AG08395 (cell line): ENCODE data around the gene DNAJC27.

Experiments
- DNase-seq: peaks from one replicate; pipeline ENCODE4 v3.0.0; 2012; ENCODE audit warnings: mixed read lengths, low spot score

The DNAJC27 gene

DNA sequence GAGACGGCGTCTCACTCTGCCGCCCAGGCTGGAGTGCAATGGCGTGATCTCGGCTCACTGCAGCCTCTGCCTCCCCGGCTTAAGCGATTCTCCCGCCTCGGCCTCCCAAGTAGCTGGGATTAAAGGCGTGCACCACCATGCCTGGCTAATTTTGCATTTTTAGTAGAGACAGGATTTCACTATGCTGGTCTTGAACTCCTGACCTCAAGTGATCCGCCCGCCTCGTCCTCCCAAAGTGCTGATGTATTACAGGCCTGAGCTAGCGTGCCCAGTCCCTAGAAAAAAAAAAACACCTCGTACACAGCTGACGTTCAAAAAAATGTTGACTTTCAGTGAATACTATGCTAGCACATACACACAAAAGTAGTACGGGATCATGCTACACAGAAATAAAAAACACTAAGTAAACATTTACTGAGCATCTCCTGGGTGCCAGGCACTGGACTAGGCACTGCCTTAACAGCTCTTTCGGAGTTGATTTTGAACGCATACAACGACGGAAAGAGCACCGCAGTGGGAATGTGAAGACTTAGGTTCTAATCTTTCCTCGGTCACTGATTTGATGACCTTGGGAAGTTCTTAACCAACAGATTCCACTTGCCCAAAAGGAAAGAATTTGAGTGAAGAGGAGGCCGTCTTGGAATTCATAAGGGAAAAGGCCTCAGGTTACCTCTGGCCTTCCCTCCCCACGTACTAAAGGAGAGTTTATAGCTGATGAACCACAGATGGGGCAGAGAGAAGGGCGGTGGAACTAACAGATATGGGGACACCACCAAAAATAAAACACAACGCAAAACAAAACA, 1.1 kb downstream of the DNAJC27 start:
- DNase-seq: peak; percentile 30

DNA sequence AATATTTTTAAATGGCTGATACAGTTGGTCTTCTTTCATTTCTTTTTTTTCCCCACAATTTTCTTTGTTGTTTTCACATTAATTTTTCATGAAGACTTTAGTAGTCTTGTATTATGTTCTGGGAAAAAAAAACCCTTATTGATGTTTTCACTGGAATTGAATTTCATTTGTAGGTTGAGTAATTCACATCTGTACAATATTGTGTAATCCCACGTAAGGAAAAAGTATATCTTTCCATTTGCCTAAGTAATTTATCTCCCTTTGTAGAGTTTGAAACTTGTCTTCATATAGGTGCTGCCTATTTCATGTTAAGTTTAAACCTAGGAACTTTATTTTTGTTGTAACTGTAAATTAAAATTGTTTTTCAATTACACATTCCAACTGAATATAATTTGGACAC, 2.0 kb downstream of the DNAJC27 start:
- no peak for DNase-seq

DNA sequence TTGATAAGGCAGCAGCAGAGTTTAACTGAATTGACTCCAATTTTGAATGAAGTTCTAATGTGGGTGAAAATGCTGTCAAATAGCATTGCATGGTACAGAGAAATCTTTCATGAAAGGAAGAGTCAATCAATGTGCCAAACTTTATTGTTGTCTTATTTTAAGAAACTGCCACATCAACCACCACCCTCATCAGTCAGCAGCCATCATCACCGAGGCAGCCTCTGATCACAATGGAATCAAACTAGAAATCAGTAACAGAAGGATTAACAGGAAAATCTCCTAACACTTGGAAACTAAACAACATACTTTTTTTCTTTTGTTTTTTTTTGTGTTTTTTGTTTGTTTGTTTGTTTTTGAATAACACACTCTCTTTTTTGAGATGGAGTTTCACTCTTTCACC, 9.9 kb downstream of the DNAJC27 start:
- no peak for DNase-seq

DNA sequence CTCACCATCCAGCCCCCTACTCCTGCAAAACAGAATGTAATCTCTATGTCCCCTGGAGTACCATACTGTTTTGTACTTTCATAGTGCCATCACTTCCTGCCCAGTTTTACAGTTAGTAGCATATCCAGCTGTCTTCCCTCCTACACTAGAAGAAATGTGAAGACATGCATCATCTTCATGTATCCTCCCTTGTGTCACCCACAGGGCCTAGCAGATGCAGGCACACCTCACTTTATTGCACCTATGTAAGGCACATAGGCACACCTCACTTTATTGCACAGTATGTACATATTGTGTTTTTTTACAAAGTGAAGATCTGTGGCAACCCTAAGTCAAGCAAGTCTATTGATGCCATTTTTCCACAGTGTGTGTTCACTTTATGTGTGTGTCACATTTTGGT, 12.0 kb downstream of the DNAJC27 start:
- DNase-seq: no peak

DNA sequence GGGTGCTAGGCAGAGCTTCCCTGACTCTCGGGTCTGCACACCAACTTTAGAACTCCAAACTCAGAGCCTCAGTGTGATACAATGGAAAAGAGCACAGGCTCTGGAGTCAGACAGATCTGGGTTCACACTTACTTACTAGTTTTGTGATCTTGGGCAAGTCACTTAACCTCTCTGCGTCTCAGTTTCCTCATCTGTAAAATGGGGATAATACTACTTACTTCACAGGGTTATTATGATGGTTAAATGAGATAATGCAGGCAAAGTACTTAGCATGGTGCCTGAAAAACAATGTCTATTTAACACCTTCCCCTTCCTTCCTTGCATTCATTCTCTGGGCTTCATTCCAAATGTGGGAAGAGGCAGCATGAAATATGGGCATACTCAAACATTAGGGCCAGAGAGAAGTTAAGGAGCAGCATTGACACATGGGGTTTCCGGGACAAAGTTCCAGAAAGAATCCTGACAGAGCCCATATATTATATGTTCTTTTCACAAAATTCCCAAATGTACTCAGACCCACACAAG, 13.3 kb downstream of the DNAJC27 start:
- DNase-seq: no peak

DNA sequence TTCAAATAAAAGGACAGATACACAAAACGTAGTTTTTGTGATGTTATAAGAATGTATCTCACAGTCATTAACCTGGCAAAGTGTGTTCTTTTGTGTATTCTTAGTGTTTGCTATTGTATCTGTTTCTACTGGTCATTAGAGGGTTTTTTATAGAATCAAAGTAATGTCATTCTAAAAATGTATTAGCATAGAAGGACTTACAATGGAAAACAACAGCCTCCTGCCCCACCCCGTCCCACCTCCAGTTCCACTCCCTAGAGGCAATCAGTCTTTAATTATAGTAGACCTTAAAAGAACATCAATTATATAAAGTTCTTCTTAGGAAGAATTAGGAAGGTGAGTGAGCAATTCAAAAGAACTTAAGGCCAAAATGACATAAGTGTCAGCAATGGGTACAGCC, 13.8 kb downstream of the DNAJC27 start:
- no peak for DNase-seq

DNA sequence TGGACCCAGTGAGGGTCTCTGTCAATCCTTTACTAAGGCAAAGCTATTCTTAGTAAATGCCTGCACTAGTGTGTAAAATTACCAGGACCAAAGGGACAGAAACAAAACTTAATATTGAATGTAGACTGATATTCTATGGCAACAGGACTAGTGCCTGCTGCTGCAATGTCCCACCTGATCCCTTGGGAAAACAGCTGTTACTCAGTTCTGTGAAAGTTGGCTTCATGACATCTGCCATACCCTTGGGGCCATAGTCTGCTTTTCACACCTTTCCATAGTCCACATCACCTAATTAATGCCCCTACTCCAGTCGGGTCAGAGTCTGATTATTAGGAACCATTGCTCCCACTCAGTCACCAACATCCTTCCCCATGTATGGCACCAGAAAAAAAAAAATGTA, 14.5 kb downstream of the DNAJC27 start:
- DNase-seq: no peak

DNA sequence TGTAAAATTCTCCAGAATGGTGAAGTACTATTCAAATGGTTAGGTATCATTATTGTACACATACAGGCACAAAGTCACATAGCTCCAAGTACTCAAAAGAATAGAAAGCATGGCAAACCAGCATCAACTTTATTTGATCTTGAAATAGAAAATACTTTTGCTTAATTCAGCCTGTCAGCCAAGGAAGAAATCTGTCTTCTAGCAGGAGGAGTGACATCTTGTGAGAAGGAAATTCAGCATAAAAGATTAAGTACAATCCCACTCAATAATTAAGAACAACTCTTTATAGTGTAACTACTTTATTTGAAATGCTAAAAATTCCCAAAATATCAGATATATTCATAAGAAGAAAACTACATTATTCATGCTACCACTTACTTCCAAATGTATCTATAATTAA, 15.8 kb downstream of the DNAJC27 start:
- no peak for DNase-seq

DNA sequence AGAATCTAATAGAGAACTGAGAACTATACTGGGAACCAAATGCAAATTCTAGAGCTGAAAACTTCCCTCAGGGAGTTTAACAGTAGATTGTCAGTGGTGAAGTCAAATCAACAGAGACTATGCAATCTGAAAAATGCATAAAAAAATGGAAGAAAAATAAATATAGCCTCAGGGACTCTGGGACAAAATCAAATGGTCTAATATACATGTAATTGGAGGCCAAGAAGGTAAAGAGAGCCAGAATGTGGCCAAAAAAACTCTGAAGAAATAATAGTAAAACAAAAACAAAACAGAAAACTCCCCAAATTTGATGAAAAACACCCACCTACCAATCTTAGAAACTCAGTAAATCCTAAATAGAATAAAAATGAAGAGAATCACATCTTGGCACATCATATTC, 16.5 kb downstream of the DNAJC27 start:
- DNase-seq: no peak

DNA sequence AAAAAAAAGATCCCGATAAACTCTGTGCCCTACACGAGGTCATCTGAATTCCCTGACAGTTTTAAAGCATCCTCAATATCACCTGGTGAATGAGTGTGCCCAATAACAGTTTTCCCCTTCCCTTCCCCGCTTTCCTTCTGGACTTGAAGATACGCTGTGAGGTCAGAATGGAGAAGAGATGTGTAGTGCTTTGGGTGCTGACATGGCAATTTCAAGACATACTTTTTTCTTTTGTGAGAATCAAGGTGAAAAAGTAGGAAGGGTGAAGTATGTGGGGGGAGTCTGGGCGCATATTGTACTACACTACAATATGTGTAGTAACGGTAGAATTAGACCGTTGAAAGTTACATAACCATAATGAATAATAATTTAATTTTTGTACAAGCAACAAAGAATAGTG, 21.7 kb downstream of the DNAJC27 start:
- DNase-seq: no peak

DNA sequence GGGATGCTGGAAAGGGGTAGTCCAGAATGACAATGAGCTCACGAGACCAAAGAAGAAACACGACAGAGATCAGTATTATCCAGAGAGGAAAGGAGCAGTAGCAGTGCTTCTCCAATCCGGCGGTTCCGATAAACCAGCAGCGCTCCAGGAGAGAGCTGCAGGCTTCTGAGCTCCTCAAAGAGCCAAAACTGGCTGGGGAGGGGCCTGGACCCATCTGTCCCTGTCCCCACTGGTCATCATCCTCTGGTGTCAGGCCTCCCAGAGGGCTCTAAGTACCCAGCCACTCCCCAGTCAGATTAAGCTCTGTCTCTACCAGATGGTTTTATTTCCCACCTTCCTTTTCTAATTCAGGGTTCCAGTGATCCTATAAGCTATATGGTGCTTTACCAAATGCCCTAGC, 23.2 kb downstream of the DNAJC27 start:
- DNase-seq: no peak

DNA sequence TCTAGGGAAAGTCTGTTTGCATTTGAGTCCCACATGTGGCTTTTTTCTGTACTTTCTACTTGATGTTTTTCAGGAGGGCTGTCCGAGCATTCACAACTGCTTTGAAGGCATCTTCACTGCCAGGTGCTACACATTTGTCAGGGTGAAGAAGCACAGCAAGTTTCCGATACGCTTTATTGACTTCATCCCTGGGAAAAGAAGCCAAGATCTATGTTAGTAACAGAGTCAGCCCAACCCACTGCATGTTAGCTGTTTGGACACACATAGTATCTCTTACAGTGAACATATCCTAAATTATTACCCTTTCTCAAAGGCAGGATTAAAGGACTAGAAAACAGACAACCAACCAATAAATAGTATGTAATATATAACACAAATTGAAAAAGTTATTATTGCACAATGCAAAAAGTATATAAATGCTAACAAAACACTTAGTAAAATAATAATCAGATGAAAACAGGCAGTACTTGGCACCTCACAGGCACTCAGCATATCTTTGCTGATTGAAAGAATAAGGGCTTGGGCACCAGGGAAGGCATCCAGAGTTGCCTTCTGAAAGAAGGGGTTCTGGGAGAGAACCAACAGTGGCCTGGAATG, 24.1 kb downstream of the DNAJC27 start:
- no peak for DNase-seq

DNA sequence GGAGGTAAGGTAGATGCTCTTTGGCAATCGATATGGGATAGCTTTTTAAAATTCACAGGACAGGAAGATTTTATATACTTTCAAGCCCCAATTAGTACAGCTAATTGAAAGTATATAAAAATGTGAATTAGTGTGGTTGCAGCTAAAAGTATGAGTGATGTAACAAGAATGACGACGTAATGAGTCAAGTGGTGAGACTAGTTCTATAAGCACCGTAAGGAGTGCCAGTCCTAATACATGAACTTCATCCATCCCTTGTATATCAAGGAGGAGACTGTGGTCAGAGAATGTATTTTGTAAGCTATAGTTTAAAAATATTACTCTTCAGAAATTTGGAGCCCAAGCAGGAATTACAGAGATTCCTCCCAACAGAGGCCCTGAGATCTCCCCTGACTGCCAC, 25.8 kb downstream of the DNAJC27 start:
- DNase-seq: no peak

DNA sequence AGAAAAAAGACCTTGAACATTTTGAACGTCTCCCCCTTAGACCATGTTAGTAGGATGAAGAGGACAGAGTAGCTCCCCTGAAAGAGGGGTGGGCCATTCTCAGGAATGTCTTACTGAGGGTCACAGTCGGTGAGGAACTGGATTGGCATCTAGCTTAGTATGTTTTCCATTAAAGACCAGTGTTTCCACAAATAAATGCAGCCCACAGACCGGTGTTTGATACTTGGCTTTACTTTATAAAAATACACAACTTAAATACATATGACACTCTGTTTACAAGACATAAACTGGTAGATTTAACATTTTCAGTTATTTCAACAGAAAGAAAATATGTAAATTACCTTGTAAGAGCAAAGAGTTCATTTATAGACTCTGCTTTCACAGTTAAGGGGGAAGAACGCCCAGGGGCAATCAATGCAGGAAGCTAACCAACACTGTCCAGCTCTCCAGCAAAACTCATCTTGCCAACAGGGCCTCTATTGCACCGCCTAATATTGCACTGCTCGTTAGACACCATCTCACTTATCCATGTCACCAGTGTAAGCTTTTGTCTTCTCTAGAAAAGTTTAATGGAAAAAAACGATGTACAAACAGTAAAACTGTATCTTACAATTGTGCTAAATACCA, 28.2 kb downstream of the DNAJC27 start:
- no peak for DNase-seq

DNA sequence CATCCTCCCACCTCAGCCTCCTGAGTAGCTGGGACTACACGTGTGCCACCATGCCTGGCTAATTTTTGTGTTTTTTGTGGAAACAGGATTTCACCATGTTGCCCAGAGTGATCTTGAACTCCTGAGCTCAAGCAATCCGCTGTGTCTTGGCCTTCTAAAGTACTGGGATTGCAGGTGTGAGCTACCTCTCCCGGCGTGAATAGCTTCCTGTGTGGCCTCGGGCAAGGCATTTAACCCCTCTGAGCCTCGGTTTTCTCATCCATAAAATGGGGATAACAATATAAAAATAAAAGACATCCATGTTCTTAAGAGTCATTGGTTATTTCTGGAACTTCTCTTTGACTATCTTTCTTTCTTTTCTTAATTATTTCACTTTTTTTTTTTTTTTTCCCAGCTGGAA, 32.4 kb downstream of the DNAJC27 start:
- DNase-seq: no peak

DNA sequence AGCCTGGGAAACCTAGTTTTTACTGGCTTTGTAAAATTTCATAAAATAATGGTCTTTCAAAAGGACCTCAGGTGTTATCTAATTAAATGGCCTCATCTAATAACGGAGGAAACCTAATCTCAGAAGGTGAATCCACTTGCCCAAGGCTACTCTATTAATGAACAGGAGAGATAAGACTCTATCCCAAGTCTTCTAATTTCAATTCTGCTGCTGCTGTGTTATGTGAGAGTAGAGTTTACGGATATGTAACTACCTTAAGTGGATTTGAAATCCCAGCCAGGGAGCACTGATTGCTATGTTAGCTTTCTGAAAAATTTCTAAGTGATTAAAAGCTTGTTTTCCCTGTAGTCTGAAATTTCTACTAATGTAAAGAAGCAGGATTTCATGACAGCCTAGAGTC, 34.5 kb downstream of the DNAJC27 start:
- DNase-seq: no peak

DNA sequence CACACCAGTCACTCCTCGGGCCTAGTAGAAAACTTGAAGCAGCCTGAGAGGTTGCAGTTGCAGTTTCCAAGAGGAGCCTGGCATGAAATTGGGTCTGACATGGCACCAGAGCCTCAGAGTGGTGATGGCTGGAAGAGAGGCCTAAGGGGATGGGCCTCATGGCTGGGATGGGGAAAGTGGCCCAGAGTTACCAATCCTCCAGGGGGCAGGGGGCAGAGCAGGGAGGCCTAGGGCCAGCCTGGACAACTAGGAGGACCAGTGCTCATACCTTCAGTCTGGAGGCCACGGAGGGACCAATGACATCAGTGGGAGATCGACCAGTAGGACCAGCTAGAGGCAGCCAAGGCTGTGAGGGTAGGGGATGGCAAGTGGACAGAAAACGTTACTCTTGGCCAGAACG, 36.6 kb downstream of the DNAJC27 start:
- DNase-seq: no peak

DNA sequence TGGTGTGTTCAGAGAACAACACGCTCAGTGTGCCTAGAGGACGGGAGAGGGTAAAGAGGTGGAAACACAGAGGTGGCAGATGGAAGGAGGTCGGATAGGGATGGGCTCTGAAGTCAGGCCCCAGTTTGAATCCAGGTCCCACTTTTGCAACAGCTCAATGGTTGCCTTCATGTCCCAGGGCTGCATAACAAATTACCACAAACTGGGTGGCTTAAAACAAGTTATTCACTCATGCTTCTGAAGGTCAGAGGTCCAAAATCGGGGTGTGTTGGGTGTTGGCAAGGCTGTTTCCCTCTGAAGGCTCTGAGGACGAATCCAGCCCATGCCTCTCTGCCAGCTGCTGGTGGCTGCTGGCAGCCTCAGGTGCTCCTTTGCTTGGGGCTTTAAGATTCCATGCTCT, 39.0 kb downstream of the DNAJC27 start:
- DNase-seq: no peak

DNA sequence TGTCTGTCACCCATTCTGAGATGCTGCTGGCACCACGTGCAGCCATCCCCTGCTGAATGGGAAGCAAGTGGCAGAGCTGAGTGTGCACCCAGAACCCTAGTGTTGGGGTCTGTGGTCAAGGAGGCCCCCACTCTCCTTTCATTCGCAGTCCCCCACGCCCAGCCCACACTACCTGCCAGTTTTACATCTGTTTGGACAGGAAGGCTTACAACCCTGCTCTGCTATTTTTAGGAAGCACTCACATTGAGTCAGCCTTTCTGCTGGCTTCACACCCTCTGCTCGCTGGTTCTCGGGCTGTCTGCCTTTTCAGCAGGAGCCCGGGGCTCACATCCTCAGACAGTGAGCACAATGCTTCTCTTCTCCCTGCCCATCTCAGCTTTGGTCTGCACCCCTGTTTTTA, 41.0 kb downstream of the DNAJC27 start:
- DNase-seq: no peak

DNA sequence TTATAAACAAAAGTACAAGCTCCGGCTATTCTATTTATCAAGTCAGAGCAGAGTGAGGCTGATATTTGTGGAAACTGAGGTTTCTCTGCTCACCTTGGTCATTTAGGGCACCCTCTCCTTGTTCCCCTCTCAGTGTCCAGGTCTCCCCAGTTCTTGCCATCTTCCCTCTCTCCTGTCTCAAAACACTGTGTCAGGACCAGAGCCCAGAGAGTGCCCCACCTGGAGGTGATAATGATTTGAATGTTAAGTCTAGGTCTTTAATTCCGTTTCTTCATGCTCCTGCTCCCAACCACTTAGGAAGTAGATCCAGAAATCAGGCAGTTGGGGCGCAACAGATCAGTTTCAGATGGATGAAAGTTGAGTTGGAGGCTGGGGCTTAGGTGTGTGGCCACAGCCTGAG, 42.5 kb downstream of the DNAJC27 start:
- DNase-seq: no peak

DNA sequence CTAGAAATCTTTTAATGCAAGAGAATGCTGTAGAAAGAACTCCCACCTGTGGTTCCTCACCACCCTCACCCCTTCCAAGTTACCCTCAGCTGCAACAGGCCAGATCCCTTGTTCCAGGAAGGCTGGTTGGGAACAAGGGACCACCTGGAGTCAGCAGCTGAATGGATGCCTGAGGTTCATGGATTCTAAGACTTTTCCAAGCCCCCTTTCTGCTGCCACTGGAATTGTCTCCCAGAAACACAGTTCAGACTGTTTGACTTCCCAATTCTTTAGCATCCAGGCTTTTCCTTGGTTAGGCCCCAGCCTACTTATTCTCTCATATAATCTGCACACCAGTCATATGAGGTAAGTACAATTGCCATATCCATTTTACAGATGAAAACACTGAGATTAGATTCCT, 43.7 kb downstream of the DNAJC27 start:
- no peak for DNase-seq

DNA sequence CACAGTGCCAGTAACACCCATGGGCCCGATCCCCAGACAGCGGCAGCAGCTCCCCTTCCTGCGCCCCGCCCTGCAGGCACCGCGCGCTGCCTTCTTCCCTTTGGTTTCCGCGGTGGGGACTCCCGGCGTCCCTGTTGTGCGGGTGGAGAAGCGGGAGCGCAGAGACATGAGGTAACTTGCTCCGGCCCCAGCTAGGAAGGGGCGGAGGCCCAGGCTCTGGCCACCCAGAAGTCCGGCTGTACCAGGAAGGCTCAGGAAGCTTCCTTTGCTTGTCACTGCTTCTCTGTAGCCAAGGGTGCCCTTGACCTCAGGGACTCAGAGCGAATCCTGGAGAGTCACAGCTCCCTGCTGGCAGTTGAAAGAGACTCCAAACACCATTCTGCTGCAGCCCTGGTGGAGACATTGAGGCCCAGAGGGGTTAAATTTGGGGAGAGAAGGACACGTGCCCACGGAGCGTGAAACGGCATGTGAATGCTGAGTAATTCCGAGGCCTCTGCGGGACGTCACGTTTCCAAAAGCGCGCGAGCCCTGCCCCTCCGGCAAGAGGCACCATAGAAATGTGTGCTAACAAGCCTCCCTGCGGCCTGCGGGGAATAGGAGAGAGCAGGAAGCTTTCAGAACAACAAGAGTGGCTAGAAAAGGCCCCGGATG, 45.0 kb downstream of the DNAJC27 start:
- DNase-seq: peak; percentile 56

DNA sequence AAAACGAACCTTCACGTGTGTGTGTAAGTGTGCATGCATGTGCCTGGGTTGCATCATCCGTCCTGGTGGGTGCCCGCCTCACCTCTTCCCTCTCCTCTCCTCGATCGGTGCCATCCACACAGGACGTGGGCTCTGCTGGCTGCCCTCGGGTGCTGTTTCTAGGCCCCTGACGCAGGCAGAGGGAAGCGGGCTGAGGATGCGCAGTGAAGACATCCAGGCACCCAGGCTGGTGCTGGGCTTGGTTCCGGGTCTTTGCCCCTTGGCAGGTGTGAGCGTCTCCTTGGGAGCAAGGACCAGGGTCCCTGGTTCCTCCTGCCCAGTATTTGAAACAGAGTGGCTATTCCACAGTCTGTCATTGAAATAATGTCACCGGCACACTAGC, 45.5 kb downstream of the DNAJC27 start:
- no peak for DNase-seq
